HFF-Myc (cell line): ENCODE measurements around the gene TBC1D19.

Experiments
- DNase-seq: peaks from one replicate; pipeline ENCODE4 v3.0.0-alpha.2; 2011; ENCODE audit warnings: low read depth; ENCODE audit errors: extremely low read depth
- H3K4me3 ChIP-seq: replicated peaks from 2 replicates; pipeline ENCODE4 v1.5.1; 2011; ENCODE audit warnings: low read depth, mild to moderate bottlenecking, control low read depth, low read length
- CTCF ChIP-seq: IDR thresholded peaks from 2 replicates; pipeline ENCODE4 v1.5.1; 2012; ENCODE audit warnings: mild to moderate bottlenecking, low read depth, low read length, control low read depth; ENCODE audit errors: missing control alignments

The TBC1D19 gene

GRCh38 chr4:26796081-26796480, 212.2 kb downstream of the TBC1D19 start:
- TF ChIP-seq CTCF: no peak
- H3K4me3 ChIP-seq: no peak overlapping the region
- no peak for DNase-seq

GRCh38 chr4:26802790-26803189, 218.9 kb downstream of the TBC1D19 start:
- H3K4me3 ChIP-seq: no peak overlapping the region
- no peak for TF ChIP-seq CTCF
- DNase-seq: no peak

- no peak overlapping the region for H3K4me3 ChIP-seq
- TF ChIP-seq CTCF: no peak
- DNase-seq: no peak
Observed at GRCh38 chr4:26803211-26803861, 219.5 kb downstream of the TBC1D19 start.

GRCh38 chr4:26804451-26804850, 220.6 kb downstream of the TBC1D19 start:
- DNase-seq: no peak
- no peak for TF ChIP-seq CTCF
- no peak overlapping the region for H3K4me3 ChIP-seq

GRCh38 chr4:26804925-26805324, 221.0 kb downstream of the TBC1D19 start:
- no peak overlapping the region for H3K4me3 ChIP-seq
- TF ChIP-seq CTCF: no peak
- no peak for DNase-seq
